ENCODE data around the gene CDC45.
"Not testable (repeated sequence)": the region's sequence is repeated elsewhere in the genome, so short reads cannot be mapped to it uniquely, and the experiment has no call there.

CDC45 gene

DNA sequence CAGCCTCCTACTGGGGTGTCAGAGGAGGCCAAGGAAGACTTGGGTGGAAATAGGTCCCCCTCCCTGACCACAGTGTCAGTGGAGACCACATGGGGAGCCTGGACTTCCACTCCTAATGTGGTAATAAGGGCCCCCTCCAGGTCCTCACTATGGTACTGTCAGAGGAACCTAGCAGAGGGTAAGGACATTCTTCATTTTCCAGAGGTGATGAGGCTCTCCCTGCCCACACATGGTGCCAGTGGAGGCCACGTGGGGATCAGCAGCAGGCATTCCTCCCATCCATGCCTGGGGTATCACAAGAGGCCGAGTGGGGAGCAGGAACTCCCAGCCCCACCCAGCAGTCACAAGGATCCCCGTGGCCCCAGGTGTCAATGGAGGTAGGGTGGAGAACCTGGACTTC, 51.0 kb downstream of the CDC45 start:
- DNase-seq (ENCODE audit: low read depth): no peak

DNA sequence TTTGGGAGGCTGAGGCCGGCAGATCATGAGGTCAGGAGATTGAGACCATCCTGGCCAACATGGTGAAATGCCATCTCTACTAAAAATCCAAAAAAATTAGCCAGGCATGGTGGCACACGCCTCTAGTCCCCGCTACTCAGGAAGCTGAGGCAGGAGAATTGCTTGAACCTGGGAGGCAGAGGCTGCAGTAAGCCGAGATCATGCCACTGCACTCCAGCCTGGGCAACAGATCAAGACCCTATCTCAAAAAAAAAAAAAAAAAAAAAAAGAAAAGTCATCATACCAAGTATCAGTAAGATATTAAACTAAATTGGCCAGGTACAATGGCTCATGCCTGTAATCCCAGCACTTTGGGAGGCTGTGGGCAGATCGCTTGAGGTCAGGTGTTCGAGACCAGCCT, 51.6 kb downstream of the CDC45 start:
- DNase-seq (ENCODE audit: low read depth): not testable (repeated sequence)

DNA sequence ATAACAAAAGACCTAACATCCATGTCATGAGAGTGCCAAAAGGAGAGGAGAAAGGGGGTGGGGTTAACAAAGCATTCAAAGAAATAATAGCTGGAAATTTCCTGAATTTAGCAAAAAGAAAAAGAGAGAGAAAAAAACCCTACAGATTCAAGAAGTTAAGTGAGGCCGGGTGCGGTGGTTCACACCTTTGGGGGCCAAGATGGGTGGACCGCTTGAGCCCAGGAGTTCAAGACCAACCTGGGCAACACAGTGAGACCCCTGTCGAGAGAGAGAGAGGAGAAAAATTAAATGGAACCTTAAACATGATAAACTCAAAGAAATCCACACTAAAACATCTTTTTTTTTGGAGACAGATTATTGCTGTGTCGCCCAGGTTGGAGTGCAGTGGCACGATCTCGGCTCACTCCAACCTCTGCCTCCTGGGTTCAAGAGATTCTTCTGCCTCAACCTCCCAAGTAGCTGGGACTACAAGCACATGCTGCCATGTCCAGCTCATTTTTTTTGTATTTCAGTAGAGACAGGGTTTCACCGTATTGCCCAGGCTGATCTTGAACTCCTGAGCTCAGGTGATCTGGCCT, 53.4 kb downstream of the CDC45 start:
- DNase-seq (ENCODE audit: low read depth): no peak

DNA sequence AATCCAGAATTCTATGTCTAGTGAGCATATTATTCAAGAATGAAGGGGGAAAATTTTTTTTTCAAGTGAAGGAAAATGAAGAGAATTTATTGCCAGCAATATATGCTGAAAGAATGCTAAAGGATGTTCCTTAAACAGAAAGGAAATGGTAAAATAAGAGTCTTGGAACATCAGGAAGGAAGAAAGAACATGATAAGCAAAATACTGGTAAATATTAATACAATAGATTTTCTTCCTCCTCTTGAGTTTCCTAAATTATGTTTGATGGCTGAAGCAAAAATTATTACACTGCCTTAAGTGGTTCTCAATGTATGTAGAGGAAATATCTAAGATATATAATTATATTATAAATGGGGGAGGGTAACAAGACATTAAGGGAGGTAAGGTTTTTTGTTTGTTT, 54.1 kb downstream of the CDC45 start:
- DNase-seq (ENCODE audit: low read depth): no peak

DNA sequence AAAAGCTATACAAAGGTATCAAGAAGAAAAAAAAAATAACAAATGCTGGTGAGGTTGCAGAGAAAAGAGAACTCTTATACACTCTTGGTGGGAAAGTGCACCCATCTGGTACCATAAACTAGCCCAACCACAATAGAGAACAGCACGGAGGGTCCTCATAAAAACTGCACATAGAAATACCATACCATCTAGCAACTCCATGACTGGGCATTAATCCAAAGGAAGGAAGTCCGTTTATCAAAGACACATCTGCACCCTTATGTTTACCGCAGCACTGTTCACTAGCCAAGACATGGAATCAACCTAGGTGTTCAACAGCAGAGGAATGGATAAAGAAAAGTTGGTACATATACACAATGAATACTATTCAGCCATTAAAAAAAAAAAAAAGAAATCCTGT, 55.3 kb downstream of the CDC45 start:
- no peak for DNase-seq (ENCODE audit: low read depth)

DNA sequence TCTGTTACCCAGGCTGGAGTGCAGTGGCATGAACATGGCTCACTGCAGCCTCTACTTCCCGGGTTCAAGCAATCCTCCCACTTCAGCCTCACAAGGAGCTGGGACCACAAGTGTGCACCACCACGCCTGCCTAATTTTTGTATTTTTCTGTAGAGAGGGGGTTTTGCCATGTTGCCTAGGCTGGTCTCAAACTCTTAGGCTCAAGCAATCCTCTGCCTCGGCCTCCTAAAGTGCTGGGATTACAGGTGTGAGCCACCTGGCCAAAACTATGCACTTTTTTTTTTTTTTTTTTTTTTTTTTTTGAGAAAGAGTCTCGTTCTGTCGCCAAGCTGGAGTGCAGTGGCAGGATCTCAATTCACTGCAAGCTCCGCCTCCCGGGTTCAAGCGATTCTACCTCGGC, 56.8 kb downstream of the CDC45 start:
- no peak for DNase-seq (ENCODE audit: low read depth)

DNA sequence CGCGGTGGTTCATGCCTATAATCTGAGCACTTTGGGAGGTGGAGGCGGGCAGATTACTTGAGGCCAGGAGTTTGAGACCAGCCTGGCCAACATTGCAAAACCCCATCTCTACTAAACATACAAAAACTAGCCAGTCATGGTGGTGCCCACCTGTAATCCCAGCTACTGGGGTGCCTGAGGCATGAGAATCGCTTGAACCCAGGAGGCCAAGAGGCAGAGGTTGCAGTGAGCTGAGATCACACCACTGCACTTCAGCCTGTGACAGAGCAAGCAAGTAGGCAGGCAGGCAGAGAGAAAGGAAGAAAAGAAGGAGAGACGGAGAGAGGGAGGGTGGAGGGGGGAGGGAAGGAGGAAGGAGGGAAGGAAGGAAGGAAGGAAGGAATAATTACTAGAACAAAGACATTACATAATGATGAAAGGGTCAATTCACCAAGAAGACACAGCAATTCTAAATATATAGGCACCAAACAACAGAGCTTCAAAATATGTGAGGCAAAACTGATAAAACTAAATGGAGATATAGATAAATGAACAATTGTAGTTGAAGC, 58.3 kb downstream of the CDC45 start:
- DNase-seq (ENCODE audit: low read depth): no peak

DNA sequence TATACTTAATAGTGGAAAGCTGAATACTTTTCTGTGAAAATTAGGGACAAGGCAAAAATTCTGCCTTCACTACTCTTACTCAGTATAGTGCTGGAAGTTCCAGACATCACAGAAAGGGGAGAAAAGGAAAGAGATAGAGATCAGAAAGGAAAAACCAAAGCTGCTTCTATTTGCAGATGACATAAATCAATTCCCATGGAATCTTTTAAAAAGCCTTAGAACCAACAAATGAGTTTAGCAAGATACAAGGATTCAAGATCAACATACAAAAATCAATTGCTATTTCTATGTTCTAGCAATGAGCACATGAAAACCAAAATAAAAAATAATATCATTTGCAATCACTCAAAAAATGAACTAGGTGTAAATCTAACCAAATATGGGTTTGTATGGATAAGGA, 60.7 kb downstream of the CDC45 start:
- DNase-seq (ENCODE audit: low read depth): no peak

DNA sequence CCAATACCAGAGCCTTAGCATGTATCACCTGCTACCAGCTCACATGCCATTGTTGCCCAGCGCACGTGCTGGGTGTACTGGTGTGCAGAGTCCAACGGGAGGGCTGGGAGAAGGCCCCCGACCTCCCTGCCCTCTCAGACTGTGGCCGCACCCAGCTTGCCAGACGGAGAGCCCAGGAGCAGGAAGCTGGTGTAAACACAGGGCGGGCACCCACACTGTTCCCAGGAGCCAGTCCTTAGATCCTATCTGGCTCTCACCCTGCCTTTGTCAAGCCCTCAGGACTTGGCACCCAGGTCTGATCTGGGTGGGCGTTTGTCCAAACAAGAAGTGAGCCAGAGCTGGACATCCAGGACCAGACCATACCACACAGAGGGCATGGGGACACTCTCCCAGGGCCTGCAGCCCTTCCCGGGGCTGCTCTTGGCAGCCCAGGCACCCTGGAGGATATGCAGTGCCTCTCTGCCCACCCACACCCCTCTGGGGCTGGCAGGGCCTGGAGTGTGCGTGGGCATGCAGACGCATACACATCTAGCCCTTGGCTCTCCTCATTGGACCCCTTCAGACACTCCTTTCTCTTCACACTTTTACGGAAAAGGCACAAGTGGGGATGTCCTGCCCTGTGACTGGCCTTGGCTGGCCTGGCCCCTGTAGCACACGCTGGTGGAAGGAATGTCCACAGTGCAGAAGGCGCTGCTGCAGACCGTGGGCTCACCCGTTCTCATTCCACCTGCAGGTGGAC, 64.4 kb downstream of the CDC45 start:
- DNase-seq (ENCODE audit: low read depth): no peak

DNA sequence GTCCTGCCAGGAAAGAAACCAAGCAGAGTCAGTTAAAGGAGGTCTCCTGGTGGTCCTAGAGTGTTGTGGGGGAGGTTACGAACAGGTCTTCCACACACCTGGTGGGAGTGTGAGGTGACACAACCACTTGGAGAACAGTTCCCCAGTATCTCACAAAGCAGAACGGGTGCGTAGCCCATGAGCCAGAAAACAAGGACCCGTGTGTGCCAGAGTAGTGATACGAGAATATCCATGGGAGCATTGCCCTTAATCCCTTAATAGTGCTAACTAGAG, 66.2 kb downstream of the CDC45 start:
- no peak for DNase-seq (ENCODE audit: low read depth)

DNA sequence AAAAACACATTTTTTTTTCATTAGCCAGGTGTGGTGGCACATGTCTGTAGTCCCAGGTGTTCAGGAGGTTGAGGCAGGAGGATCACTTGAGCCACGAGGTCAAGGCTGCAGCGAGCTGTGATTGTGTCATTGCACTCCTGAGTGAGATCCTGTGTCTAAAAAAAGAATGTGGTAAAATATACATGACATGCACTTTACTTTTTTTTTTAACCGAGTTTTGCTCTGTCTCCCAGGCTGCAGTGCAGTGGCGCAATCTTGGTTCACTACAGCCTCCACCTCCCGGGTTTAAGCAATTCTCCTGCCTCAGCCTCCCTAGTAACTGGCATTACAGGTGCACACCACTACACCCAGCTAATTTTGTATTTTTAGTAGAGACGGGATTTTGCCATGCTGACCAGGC, 67.0 kb downstream of the CDC45 start:
- DNase-seq (ENCODE audit: low read depth): no peak

DNA sequence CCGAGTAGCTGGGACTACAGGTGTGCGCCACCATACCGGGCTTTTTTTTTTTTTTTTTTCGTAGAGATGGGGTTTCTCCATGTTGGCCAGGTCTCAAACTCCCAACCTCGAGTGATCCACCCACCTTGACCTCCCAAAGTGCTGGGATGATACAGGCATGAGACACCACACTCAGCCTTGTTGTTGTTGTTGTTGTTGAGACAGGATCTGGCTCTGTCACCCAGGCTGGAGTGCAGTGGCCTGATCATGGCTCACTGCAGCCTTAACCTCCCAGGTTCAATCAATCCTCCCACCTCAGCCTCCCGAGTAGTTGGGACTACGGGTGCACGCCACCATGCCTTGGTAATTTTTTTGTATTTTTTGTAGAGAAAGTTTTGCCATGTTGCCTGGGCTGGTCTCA, 67.9 kb downstream of the CDC45 start:
- no peak for DNase-seq (ENCODE audit: low read depth)

DNA sequence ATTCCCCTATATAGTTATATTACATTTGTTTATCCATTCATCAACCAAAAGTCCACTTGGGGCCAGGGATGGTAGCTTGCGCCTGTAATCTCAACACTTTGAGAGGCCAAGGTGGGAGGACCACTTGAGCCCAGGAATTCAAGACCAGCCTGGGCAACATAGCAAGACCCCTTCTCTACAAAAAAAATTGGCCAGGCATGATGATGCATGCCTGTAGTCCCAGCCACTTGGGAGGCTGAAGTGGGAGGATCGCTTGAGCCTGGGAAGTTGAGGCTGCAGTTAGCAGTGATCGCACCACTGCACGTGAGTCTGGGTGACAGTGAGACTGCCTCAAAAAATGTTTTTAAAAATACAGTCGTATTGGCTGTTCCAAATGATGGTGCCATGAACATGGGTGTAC, 68.7 kb downstream of the CDC45 start:
- not testable (repeated sequence) for DNase-seq (ENCODE audit: low read depth)

DNA sequence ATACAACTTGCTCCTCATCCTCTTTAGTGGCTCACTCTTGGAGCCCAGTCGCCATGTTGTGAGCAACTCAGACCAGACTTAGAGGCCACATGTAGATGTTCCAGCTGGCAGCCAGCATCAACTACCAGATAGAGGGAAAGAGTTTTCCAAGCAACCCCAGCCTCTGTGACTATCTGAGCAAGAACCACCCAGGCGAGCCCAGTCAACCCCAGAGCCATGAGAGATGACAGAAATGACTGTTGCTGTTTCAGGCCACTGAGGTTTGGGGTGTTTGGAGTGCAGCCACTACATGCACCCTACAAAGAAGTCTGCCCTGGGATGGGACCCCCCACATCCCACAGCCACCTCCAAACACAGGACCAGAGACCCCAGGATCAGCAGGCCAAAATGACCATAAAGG, 69.2 kb downstream of the CDC45 start:
- DNase-seq (ENCODE audit: low read depth): no peak

DNA sequence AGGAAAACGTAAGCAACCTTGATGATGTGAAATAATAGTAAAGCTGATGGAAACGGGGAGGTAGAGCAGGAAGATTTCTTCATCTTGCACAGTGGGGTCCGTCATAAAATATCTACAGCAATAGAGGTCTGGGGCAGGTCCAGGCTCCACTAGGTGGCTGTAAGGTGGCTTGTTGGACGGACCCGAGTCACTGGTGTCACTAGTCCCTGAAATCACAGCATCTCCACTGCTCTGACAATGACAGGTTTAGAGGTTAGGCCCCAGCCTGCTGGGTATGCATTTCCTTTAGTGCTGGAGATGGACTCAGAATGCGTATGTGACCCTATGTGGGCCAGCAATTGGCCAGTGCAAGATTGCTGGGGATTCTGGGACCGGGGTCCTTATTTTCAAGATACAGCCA, 69.7 kb downstream of the CDC45 start:
- DNase-seq (ENCODE audit: low read depth): no peak

DNA sequence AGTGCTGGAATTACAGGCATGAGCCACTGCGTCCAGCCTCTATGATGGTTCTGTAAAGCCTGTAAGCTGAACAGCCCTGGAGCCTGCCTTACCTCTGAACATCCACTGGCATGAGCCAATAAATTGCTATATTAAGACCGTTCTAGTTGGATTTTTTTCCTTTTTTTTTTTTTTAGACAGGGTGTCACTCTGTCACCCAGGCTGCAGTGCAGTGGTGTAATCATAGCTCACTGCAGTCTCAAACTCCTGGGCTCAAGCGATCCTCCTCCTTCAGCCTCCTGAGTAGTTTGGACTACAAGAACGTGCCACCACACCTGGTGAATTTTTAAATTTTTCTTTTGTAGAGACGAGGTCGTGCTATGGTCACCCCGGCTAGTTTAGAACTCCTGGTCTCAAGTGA, 70.7 kb downstream of the CDC45 start:
- DNase-seq (ENCODE audit: low read depth): no peak

DNA sequence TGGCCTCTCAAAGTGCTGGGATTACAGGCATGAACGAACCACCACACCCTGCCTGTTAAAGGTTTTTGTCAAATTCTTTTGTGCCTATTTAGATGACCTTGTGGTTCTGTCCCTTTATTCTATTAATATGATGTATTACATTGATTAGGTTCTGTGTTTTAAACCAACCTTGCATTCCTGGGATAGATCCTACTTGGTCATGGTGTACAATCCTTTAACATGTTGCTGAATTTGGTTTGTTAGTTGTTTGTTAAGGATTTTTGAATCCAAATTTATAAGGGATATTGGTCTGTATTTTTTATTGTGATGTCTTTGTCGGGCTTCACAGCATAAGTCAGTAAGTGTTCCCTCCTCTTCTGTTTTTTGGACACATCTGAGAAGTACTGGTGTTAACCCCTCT, 73.5 kb downstream of the CDC45 start:
- no peak for DNase-seq (ENCODE audit: low read depth)

DNA sequence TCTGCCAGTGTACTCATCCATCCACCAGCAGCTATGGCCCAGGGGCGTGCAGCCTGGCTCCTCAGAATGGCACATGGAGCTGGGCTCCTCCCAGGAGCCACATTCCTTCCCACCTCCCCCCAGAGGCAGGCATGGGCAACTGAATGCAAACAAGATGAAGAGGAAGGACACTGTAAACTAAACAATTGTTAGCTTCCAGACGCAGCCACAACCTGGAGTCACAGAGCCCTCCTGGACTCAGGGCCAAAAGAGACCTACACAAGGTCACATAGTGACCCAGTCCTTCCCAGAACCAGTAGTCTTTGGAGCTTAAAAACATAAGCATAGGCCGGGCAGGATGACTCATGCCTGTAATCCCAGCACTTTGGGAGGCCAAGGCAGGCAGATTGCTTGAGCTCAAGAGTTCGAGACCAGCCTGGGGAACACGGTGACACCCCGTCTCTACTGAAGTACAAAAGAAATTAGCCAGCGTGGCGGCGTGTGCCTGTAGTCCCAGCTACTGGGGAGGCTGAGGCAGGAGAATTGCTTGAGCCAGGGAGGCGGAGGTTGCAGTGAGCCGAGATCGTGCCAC, 75.2 kb downstream of the CDC45 start:
- DNase-seq (ENCODE audit: low read depth): no peak

DNA sequence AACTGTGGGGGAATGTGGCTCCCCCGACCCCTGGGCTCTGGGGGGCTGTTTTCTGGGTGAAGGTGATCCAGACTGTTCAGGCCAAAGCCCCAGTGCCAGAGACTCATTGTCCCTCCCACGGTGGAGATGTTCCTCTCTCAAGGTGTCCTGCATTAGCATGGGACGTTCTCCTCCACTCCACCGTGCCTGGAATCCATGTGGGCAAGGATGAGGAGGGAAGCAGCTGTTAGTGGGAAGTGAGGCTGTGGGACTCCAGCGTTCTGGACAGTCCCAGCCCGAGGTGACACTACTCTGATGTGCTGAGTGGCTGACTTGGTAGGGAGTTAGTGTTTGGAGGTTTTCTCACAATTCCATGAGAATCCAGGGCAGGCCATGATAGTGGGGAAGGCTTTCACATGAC, 75.9 kb downstream of the CDC45 start:
- no peak for DNase-seq (ENCODE audit: low read depth)

DNA sequence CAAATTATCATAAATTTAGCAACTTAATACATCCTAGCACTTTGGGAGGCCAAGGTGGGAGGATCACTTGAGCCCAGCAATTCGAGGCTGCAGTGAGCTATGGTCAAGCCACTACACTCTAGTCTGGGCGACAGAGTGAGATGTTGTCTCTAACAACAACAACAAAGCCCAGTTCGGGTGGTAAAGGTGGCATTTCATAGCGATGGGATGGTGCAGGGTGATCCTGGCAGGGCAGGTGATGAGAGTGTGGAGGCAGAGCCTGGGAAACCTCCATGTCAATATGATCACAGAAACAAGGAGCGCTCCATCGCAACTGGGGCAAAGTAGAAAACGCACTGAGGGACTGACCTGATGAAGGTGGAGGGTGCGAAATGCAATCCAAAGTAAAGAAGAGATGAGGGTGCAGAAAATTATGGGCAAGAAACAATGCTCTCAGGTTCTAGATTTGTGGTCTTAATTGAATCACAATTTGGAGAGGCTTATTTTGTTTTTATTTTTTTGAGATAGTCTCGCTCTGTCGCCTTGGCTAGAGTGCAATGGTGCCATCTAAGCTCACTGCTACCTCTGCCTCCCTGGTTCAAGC, 77.3 kb downstream of the CDC45 start:
- DNase-seq (ENCODE audit: low read depth): no peak

DNA sequence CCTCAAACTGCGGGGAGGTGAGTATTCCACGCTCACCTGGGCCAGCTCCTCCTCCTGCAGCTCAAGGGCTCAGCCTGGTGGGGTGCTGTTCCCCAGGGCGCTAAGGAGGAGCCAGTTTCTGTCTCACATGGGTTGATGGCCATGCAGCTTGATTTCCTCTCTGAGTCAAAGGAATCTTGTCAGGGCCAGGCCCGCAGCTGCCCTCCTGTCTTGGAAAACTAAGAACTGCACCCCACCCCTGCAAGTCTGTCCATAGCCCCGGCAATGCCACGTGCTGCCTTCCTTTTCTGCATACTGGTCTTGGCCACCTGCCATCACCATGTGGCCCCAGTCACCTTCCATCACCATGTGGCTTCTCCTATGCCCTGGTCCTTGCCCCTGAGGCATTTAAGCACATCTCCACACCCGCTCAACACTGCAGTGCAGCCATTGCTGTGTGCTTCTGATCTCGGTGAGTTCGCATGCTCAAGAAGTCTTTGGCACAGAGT, 79.6 kb downstream of the CDC45 start:
- DNase-seq (ENCODE audit: low read depth): no peak

DNA sequence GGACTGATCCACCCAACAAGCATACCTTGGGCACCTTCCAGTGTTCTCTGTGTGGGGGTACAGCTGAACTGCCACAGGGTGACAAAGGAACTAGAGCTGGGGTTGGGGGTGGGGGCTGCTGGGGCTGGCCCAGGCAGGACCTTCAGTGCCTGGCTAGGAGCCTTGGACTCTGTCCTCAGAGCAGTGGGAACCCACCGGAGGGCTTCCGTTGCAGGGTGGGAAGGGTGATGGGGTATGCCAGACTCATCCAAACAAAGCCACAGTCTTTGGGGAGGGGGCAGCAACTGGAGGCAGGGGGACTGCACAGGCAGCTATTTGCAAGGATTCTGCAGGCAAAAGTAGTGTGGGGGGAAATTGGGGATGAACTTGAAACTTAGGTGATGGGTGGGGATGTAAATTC, 80.2 kb downstream of the CDC45 start:
- no peak for DNase-seq (ENCODE audit: low read depth)

All from T follicular helper cell (primary cell).